Esophagus muscularis mucosa (tissue), 4 donors: Measurements from ENCODE around the gene IGBP1.

Experiments
- EP300 ChIP-seq: sonication (generic); formaldehyde crosslinking; IDR thresholded peaks from one replicate; pipeline ENCODE4 v1.6.1; 2017; ENCODE audit warnings: antibody characterized with exemption
- POLR2A ChIP-seq: fragments of 450-650 bp; IDR thresholded peaks from one replicate; pipeline ENCODE4 v1.6.1; 2017; ENCODE audit warnings: antibody characterized with exemption, moderate library complexity, mild to moderate bottlenecking, low read depth
- POLR2AphosphoS5 ChIP-seq, 2 donors: sonication (generic); formaldehyde crosslinking; IDR thresholded peaks; one replicate each; pipeline ENCODE4 v1.6.1; 2017; ENCODE audit warnings: antibody characterized with exemption in 2 of 2
- TF ChIP-seq, protein P1 (sequence below), 3 experiments: fragments of 200-600 bp in 2 of 3; fragments of 450-650 bp in 1 of 3; sonication (generic) in 2 of 3; IDR thresholded peaks; one replicate each; pipeline ENCODE4 v1.5.1; 2017 to 2019; ENCODE audit warnings: antibody characterized with exemption in 3 of 3, mild to moderate bottlenecking in 2 of 3, moderate library complexity in 1 of 3

- TF ChIP-seq POLR2AphosphoS5 (IDR thresholded peaks at IDR 0.05) = no peak
- TF ChIP-seq, protein P1, sequence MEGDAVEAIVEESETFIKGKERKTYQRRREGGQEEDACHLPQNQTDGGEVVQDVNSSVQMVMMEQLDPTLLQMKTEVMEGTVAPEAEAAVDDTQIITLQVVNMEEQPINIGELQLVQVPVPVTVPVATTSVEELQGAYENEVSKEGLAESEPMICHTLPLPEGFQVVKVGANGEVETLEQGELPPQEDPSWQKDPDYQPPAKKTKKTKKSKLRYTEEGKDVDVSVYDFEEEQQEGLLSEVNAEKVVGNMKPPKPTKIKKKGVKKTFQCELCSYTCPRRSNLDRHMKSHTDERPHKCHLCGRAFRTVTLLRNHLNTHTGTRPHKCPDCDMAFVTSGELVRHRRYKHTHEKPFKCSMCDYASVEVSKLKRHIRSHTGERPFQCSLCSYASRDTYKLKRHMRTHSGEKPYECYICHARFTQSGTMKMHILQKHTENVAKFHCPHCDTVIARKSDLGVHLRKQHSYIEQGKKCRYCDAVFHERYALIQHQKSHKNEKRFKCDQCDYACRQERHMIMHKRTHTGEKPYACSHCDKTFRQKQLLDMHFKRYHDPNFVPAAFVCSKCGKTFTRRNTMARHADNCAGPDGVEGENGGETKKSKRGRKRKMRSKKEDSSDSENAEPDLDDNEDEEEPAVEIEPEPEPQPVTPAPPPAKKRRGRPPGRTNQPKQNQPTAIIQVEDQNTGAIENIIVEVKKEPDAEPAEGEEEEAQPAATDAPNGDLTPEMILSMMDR (IDR thresholded peaks at IDR 0.05) = no peak
- TF ChIP-seq EP300 = no peak
- no peak for TF ChIP-seq POLR2A
Observed at GRCh38 chrX:70172964-70173363, 39.7 kb downstream of the IGBP1 start.
